ENCODE measurements around the gene MYL4. TPM values are rescaled to one million over a fixed set of nuclear protein-coding genes. Genes with fewer than 3 reads are reported as not detected.
"Not testable (repeated sequence)": the region's sequence is repeated elsewhere in the genome, so short reads cannot be mapped to it uniquely, and the experiment has no call there.

The MYL4 gene
- total and polyA plus RNA-seq, 8 donors = 0.20 to 5.7 (median 1.7) TPM; not detected in 3

GRCh38 chr17:47220531-47220999 is 11.4 kb downstream of the MYL4 start:
- DNase-seq = peak in 1 of 2 donors; percentile 36
- Histone ChIP-seq H3K27ac (peak overlapping the region in 1 of 5 donors; percentile 30), H3K36me3 (no peaks in the 10 kb centered on the region), H3K27me3 (no peaks in the 10 kb centered on the region), H3K9me3 (no peaks in the 10 kb centered on the region), H3K4me3 (no peak overlapping the region), H3K4me1 (peaks cover 26 to 53% (median 39%) of the 10 kb centered on the region in 4 donors)
- intact Hi-C loops (cut with DNase I; ENCODE audit: low total_unique reads) = no loop called here
- whole genome bisulfite sequencing, 5 donors = 54 to 73% (median 65%) methylated on average over 7 of the region's 7 CpGs
- TF ChIP-seq POLR2AphosphoS5 (IDR thresholded peaks at IDR 0.05) = no peak

GRCh38 chr17:47221154-47221553 is 12.0 kb downstream of the MYL4 start:
- Histone ChIP-seq H3K27me3 (no peaks in the 10 kb centered on the region), H3K27ac (no peak overlapping the region), H3K9me3 (no peaks in the 10 kb centered on the region), H3K4me3 (no peak overlapping the region), H3K36me3 (no peaks in the 10 kb centered on the region), H3K4me1 (peaks cover 32 to 59% (median 44%) of the 10 kb centered on the region in 4 donors)
- WGBS, 5 donors = 83 to 92% (median 88%) methylated on average over 6 of the region's 6 CpGs
- intact Hi-C loops (cut with DNase I; ENCODE audit: low total_unique reads) = no loop called here
- TF ChIP-seq POLR2AphosphoS5 (IDR thresholded peaks at IDR 0.05) = no peak
- TF ChIP-seq POLR2A (IDR thresholded peaks at IDR 0.05) = no peak
- TF ChIP-seq CTCF (IDR thresholded peaks at IDR 0.05) = no peak
- no peak for TF ChIP-seq EP300 (IDR thresholded peaks at IDR 0.05)
- no peak for DNase-seq

- WGBS, 5 donors = 85 to 98% (median 93%) methylated on average over 4 of the region's 4 CpGs
- H3K4me1 ChIP-seq = peaks cover 35 to 66% (median 48%) of the 10 kb centered on the region in 4 donors
- TF ChIP-seq POLR2AphosphoS5 (IDR thresholded peaks at IDR 0.05) (no peak), CTCF (IDR thresholded peaks at IDR 0.05) (no peak), EP300 (IDR thresholded peaks at IDR 0.05) (no peak), POLR2A (IDR thresholded peaks at IDR 0.05) (no peak)
- intact Hi-C loops (cut with DNase I; ENCODE audit: low total_unique reads) = no loop called here
- H3K4me3 ChIP-seq = no peak overlapping the region
- no peaks in the 10 kb centered on the region for H3K27me3 ChIP-seq
- H3K9me3 ChIP-seq = no peaks in the 10 kb centered on the region
- H3K36me3 ChIP-seq = no peaks in the 10 kb centered on the region
- DNase-seq = no peak
- no peak overlapping the region for H3K27ac ChIP-seq
Measured at GRCh38 chr17:47222047-47222446, 12.9 kb downstream of the MYL4 start.

GRCh38 chr17:47223007-47223406 is 13.9 kb downstream of the MYL4 start:
- Histone ChIP-seq H3K4me3 (no peak overlapping the region), H3K9me3 (no peaks in the 10 kb centered on the region), H3K27ac (peak overlapping the region; percentile 11 to 91 (median 81)), H3K36me3 (no peaks in the 10 kb centered on the region), H3K27me3 (no peaks in the 10 kb centered on the region), H3K4me1 (peaks cover 35 to 66% (median 48%) of the 10 kb centered on the region in 4 donors)
- TF ChIP-seq POLR2A (IDR thresholded peaks at IDR 0.05) = no peak
- no peak for TF ChIP-seq CTCF (IDR thresholded peaks at IDR 0.05)
- no peak for TF ChIP-seq POLR2AphosphoS5 (IDR thresholded peaks at IDR 0.05)
- TF ChIP-seq EP300 (IDR thresholded peaks at IDR 0.05) = no peak
- 65 to 83% (median 78%) methylated on average over 3 of the region's 3 CpGs for WGBS, 5 donors
- intact Hi-C loops (cut with DNase I; ENCODE audit: low total_unique reads) = no loop called here
- DNase-seq = no peak

GRCh38 chr17:47223460-47223859 is 14.3 kb downstream of the MYL4 start:
- DNase-seq = peak; percentile 54 to 57
- no peaks in the 10 kb centered on the region for H3K27me3 ChIP-seq
- H3K9me3 ChIP-seq = no peaks in the 10 kb centered on the region
- no peaks in the 10 kb centered on the region for H3K36me3 ChIP-seq
- no peak overlapping the region for H3K4me3 ChIP-seq
- intact Hi-C loops (cut with DNase I; ENCODE audit: low total_unique reads) = no loop called here
- TF ChIP-seq POLR2AphosphoS5 (IDR thresholded peaks at IDR 0.05) = peak in 1 of 3 donors; percentile 34
- no peak for TF ChIP-seq EP300 (IDR thresholded peaks at IDR 0.05)
- H3K27ac ChIP-seq = peak overlapping the region; percentile 11 to 91 (median 81)
- H3K4me1 ChIP-seq = peaks cover 35 to 64% (median 48%) of the 10 kb centered on the region in 4 donors
- 34 to 65% (median 37%) methylated on average over 5 of the region's 5 CpGs for WGBS, 5 donors

GRCh38 chr17:47224077-47224476 is 14.9 kb downstream of the MYL4 start:
- H3K36me3 ChIP-seq; H3K9me3 ChIP-seq; H3K27me3 ChIP-seq; H3K4me3 ChIP-seq; intact Hi-C loops (cut with DNase I; ENCODE audit: low total_unique reads); DNase-seq: not testable (repeated sequence)
- H3K4me1 ChIP-seq = peaks cover 35 to 58% (median 45%) of the 10 kb centered on the region in 4 donors
- H3K27ac ChIP-seq = peak overlapping the region; percentile 44 to 91 (median 81)
- WGBS, 5 donors = 94 to 100% (median 100%) methylated on average over 2 of the region's 2 CpGs

All from stomach (tissue), 9 donors.